Cerebellar cortex (tissue), 1 donor: ENCODE results near the gene FOXN1.

Experiments
- DNase-seq: peaks from one replicate; pipeline ENCODE4 v3.0.0-alpha.2; 2015; ENCODE audit warnings: low spot score

Gene FOXN1

DNA sequence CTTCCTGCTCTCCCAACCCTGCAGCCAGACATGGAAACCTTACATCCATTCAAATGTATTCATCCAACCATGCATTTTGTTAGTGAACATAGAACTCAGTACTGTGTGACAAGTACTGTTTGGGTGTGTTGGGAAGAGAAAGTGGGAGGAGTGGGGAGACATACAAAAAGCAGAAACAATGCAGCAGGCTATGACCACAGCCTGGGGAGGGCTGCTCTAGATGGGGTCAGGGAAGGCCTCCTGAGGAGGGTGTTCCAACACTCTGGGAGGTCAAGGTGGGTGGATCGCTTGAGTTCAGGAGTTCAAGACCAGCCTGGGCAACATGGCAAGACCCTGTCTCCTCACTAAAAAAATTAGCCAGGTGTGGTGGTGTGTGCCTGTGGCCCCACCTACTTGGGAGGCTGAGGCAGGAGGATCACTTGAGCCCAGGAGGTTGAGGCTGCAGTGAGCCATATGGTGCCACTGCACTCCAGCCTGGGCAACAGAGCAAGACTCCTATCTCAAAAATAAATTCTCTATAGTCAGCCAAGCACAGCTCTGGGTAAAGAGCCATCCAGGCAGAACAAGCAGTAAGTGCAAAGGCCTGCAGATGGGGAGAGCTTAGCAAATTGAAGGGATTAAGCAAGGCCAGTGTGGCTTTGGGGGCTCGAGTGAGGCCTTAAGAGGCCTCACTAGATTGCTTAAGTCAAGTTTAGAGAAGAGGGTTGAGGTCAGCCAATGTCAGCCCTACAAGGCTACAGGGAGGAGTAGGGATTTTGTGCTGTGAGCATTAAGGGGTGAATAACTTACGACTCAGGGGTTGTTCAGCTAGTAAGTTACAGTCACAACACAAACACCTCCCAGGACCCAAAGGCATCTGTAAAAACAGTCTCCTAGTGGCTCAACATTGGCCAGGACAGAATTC, 27.2 kb upstream of the FOXN1 start:
- DNase-seq: no peak

DNA sequence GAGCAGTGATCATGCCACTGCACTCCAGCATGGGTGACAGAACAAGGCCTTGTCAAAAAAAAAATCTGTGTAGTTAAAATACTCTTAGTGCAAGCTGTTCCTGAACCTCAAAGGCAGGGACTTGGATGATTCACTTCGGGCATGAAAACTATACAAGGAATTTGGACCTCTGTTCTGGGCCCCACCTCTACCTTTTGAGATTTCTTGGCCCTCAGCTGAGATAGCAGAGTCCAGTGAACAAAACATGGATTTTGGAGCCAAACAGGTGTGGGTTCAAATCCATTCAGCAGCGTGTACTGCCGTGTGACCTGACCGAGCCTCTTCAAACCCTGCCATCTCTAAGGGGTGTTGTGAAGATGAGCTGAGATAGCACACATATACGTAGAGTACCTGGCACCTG, 25.9 kb upstream of the FOXN1 start:
- DNase-seq: no peak

DNA sequence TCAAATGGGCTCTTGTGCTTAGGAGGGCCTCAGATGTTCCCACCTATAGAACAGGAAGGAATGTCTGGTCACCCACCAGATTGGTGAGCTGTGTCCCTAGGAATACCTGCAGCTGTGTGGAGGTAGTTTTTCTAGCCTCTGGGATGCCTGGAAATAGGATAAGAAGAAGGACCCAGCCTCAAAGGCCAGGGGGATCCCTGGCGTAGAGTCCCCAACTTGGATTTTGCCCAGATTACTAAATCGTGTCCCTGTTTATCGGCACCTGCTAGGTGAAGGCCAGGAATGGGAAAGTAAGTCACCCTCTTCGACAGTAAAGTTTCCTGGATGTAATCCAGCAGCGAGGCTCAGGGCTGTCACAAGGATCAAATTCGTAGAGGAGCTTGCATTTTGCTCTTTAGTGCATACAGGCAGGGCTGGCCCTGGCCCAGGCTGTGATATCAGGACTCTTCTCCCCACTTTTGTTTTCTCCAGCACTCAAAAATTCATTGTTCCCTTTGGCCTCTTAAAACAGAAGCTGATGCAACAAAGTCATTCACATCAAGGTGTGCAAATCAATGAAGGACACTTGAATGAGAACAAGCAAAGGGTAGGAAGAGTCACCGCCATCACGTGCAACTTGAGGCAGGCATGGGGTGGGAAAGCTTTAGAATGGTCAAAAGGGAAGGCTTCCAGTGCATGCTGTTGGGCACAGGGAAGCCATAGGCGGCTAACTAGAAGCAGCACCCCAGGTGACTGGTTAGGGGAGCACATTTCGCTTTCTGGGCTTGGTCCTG, 25.2 kb upstream of the FOXN1 start:
- DNase-seq: no peak

DNA sequence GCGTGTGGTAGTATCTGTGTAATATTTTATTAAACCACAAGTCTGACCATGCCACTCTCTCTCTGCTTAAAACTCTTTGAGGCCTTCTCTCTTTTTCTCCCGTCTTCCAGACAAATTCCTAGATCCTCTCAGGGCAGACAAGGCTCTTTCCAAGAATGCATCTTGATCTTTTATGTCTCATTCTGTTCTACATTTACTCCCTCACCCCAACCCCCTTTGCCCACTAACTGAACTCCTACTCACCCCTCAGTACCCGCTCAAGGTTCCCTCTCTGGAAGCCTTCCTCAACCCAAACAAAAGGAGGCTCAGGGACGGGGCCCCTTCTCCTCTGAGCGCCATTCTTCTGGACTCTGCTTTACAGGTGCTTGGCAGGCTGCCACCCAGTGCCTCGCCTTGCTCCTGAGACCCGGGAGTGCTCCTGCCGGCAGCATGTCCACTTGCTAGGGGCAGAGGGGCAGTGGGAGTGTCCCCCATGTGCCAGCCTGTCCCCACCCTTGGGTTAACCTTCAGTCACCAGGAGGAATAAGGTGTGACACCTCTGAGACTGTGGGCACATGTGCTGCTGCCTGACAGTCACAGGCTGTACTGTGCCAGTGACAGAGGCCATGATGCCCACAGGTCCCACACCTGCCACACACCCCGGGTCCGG, 23.5 kb upstream of the FOXN1 start:
- DNase-seq: no peak

DNA sequence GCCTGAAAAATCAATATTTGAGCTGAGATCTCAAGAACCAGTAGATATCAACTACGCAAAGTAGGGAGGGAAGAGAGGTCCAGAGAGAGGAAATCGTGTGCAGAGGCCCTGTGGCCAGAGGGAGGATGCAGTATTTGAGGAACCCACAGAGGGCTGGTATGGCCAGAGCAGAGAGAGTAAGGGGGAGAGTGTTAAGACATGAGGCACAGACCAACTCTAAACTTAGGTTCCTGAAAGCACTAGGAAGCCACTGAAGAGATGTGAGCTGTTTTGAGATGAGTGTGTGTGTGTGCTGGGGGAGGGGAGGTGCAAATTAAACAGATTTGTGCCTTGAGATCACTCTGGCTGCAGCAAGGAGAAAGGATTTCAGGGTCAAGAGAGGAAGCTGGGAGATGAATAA, 21.9 kb upstream of the FOXN1 start:
- no peak for DNase-seq

DNA sequence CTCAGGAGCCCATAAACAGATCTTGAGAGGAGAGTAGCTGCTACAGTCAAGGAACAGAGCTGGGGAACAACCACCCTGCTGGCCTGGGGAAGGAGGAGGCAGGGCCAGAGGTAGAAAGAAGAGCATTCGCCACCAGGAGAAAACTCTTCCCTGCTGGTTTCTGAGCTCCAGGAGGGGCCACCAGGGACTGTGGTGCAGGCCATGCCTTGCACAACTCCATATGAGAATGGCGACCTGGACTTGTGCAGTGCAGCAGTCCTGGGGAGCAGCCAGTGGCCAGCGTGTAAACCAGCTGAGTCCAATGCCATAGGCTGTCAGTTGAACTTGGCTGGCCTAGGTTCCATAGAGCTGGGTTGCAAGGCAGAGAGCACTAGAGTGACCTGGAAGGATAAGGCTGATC, 21.1 kb upstream of the FOXN1 start:
- no peak for DNase-seq

DNA sequence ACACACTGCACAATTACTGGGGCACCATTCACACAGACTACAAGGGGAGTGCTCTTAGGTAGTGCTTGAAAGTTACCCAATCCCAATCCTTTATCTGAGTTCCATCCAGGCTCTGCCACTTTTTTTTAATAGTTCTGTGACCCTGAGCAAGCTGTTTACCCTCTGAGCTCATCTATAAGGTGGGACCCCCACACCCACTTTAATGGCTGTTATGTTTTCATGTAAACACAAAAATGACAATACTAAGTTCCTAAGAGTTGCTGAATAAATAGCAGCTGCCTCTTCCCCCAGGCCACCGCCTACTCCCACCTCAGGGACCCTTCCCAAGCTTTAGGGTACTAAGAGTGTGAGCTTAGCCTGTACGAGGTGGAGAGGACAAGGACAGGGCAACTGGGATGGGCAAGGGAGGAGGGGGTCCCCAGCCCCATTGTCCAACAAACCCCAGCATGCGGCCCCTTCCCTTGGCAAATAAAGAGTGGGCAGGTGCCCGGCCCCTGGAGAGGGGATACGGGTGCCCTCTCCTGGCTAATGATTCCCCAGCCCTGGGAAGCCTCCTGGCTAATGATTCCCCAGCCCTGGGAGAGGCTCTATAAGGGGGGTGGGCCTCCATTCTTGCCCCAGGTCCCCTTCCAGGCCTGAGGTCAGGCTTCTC, 18.1 kb upstream of the FOXN1 start:
- DNase-seq: no peak

DNA sequence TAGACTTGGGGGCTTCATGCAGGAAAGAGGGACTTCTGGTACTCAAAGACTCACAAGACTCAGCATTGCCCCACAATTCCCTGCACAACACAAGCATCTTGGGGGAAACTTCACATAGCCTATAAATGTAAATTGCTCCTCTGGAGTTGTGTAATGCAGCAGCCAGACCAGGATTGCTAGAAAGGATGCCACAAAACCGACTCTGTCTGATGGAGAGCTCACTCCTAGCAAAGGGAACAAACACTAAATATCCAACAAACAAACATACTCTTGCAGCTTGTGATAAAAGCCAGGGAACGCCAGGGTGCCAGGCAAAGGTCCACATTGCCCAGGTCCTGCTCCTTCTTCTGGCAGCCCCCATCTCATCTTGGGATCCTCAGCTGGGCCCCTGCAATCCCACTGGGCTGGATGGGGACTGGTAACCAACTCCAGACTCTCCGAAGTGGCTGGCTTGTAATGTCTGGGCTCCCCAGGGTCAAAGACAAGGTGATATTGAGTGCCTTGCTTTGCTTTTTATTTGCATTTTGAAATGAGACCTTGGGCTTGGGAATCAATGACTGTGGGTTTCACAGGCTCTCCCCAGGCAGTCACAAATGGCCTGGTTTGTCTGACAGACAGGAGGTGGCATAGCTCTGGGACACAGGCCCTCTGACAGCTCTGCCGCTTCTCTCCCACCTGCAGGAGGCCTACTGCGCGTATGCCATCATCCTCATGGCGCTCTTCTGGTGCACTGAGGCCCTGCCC, 17.4 kb upstream of the FOXN1 start:
- DNase-seq: no peak

DNA sequence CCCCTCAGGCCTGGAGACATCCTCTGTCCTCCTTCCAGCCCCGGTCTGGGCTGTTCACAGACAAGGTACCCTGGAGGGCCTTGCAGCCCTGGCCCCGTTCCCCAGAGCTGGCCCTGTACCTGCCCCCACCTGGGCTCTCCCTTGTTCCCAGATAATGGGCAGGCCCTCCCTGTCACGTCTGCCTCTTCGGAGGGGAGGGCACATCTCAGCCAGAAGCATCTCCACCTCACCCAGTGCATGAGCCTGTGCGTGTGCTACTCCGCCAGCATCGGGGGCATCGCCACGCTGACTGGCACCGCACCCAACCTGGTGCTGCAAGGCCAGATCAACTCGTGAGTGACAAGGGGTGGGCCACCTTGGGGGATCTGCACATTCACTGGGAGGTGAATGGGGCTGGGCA, 14.9 kb upstream of the FOXN1 start:
- DNase-seq: no peak

DNA sequence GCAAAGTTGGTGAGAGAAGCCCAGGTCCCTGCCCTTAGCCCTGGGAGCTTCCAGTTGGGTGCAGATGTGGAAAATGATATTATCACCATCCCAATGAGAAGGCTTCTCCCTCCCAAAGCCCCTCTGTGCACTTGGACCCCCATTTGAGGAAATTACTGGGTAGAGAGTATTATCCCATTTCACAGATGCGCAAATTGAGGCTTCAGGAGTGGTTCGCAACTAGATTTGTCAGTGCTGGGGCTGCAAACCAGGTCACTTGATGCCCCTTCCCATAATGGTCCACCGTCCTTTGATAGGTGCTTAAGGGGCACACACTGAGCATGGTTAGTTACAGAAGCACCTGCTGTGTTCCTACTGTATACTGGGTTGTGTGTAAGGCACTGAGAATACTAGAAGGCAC, 14.3 kb upstream of the FOXN1 start:
- no peak for DNase-seq

DNA sequence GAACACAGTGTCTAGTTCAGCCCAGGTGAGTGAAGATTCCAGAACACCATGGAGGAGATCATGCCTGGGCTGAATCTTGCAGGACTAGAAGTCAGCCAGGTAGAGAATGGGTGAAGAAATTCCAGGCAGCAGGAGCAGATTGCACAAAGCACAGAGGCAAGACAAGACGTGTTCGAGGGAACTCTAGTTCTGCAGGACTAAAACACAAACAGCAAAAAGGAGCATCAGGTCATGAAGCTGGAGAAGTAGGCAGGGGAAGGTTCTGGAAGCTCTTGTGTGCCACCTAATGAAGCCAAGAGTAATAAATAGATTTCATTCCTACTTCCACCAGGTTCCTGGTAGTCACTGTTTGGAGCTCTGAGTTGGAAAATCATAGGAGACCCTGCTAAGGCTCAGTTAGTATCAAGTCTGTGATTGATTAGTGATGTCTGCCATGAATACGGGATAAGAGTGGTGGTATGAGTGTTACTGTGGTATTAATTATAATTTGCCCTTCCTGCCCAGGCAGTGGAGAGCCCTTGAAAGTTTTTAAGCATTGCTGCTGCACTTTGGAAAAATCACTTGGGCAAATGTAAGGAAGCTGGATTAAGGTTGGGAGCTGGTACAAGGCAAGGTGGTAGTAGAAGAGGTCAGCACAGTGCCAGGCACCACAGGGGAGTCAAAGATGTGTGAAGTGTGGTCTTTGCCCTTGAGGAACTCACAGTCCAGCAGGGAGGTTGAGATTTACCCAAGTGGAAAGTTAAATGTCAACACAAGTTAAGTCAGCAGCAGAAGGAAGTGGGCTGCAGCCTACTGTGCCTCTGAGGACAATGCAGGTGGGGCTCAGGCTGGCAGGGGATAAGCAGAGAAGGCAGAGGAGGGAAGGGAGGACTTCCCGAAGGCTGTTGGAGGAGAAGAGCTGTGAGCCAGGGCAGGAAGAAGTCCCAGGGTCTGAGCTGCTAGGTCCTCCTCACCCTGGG, 13.5 kb upstream of the FOXN1 start:
- DNase-seq: peak; percentile 25

DNA sequence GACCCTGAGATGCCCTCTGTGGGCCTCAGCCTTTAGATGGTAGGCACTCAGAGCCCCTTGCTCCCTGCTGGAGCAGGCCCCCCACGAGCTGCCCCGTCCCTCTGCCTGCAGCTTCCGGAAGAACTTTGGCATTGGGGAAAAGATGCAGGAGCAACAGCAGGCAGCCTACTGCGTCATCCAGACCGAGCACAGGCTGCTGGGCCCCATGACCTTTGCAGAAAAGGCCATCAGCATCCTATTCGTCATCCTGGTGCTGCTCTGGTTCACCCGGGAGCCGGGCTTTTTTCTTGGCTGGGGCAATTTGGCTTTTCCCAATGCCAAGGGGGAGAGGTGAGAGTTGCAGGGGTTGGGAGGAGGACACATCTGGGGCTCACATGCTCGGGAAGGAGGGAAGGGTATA, 12.7 kb upstream of the FOXN1 start:
- no peak for DNase-seq

DNA sequence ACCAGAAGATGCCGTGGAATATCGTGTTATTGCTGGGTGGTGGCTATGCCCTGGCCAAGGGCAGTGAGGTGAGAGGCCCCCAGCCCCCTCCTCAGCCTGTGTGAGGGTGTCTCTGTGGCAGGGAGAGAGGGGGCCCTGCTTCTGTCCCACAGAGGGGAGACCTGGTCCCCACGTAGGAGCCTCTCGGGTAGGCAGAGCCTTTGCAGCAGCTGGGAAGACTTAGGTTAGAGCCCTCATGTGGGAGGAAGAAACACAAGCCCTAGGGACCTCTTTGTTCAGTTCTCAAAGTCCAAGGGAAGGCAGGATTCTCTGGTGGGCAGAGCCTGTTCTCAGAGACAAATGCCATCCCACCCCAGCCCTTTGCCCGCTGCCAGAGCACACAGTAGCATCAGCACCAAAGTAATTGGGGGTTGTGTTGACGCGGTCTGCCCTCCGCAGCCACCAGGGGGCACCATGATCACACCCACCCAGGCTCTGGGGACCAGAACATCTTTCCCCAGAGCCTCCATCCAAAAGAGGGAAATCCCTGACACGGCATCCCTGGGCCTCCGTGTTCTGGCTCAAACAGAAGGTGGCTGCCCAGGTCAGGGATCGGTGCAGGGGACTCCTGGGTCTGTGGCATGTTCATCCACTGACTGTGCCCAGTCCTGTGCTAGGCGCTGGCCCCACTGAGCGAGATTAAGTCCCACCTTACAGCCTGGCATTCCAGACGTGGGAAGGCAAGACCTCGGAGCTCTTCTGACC, 11.5 kb upstream of the FOXN1 start:
- DNase-seq: peak; percentile 61

DNA sequence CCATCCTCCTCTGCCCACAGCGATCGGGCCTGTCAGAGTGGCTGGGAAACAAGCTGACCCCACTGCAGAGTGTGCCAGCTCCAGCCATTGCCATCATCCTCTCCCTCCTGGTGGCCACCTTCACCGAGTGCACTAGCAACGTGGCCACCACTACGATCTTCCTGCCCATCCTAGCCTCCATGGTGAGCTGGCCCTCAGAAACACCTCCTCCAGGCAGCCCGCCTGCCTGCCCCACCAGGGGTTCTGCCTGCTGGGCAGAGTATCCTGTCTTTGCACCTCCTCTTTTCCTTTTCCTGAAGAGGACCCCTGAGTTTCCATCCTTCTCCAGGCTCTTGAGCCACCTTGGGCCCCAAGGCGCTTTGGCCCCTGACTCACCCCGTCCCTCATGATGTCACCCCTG, 10.5 kb upstream of the FOXN1 start:
- DNase-seq: no peak

DNA sequence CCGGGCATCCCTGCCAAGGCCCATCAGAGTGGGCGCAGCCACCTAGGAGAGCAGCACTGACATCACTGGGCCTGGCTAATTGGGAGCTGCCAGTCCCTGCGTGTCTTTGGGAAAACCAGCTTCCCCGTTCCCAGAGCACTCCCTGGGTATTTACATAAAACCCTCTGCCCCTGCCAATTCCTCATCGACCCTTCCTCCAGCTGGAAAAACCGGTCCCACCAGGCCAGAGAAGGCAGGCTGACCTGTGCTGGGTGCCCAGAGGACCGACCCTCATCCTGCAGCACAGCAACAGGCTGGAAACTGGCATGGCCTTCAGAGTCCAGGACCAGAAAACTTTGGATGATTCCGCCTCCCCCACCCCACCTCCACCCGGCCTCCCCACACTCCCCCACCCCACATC, 8.2 kb upstream of the FOXN1 start:
- no peak for DNase-seq

DNA sequence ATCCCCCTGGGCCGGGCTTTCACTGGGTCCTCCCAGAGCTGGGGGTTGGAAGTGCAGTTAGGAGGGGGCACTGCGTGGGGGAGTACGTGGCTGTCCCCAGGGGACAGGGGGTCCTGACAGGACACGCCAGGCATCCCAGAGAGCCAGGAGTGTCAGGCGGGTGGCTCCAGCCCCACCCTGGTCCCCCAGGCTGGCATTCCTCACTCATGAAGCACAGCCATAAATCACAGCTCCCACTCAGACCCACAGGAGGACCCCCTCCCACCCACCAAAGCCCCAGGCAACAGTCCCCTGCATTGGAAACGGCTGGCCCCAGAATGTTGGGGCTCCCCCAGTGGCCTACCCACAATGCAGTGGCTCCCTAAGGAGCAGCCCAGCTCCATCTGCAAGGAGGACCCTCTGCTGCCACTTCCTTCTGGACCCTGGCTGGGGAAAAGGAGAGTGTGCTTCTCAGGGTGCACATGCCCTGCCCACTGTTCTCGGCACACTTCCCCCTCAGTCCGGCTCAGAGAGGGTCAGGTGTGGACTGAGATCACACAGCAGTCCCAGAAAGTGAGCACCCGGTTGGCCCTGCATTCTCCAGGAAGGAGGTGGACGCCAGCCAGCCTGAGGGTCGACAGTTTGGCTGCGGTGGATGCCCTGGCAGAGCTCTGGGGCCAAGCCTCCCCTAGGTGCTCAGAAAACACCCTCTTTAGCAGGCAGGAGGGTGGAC, 7.3 kb upstream of the FOXN1 start:
- DNase-seq: no peak

DNA sequence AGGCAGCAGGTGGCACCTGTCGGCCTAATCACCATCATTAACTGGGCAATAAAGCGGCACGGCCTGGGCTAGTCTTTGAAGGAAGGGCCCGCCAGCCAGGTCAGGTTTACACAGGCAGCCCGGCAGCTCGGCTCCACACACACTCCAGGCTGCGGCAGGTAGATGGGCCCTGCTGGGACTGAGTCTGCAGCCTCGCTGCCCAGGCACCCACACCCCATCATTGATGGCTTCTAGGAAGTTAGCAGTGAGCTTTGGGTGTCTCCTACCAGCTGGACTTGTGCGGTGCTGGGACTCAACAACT, 6.8 kb upstream of the FOXN1 start:
- DNase-seq: no peak

DNA sequence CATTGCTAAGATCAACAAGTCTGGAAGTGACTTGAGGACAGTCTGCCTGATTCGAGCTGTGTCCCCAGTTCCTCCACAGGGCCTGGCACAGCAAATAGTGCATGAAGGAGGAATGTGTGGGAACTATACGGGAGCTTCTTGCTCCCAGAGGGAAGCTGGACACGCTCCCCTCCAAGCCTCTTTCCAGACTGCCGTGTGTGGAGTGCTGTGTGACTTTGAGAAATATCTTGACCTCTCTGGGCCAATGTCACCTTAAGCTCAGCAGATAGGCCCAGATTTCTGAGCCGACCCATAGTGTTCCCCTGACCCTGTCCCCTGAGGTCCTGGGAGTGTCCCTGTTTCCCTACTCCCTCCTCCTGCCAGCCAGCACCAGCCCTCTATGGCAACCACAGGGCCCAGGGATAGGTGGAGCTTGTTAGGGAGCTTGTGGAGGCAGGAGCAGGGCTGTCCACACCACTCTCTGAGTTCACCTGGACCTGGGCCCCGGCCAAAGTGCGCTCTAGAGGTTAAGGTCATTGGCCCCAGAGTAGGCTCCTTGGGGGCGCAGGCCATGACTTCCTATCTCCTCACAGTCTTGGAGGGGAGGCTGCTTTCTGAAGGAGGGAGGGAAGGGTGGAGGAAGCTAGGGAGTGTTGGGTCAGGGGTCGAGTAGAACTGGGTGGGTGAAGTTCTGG, 6.3 kb upstream of the FOXN1 start:
- no peak for DNase-seq
